Measurements from ENCODE around the gene DAAM1.

The DAAM1 gene

GRCh38 chr14:59313144-59313651 is 124.7 kb downstream of the DAAM1 start:
- TF ChIP-seq CTCF (conservative IDR thresholded peaks at IDR 0.05; ENCODE audit: low read length) = no peak
- no peak for DNase-seq (ENCODE audit: low read depth)
- H3K4me3 ChIP-seq (ENCODE audit: low read length) = no peak overlapping the region

- DNase-seq (ENCODE audit: low read depth) = no peak
- H3K4me3 ChIP-seq (ENCODE audit: low read length) = no peak overlapping the region
- TF ChIP-seq CTCF (conservative IDR thresholded peaks at IDR 0.05; ENCODE audit: low read length) = no peak
These were observed 125.5 kb downstream of the DAAM1 start for GRCh38 chr14:59313658-59314608.

GRCh38 chr14:59314953-59315599 is 126.6 kb downstream of the DAAM1 start:
- H3K4me3 ChIP-seq (ENCODE audit: low read length) = no peak overlapping the region

GRCh38 chr14:59316151-59316830 is 127.8 kb downstream of the DAAM1 start:
- DNase-seq (ENCODE audit: low read depth) = no peak
- H3K4me3 ChIP-seq (ENCODE audit: low read length) = no peak overlapping the region
- no peak for TF ChIP-seq CTCF (conservative IDR thresholded peaks at IDR 0.05; ENCODE audit: low read length)

More at GRCh38 chr14:59314953-59315599, 126.6 kb downstream of the DAAM1 start:
- no peak for DNase-seq (ENCODE audit: low read depth)
- TF ChIP-seq CTCF (conservative IDR thresholded peaks at IDR 0.05; ENCODE audit: low read length) = no peak

- DNase-seq (ENCODE audit: low read depth) = no peak
- TF ChIP-seq CTCF (conservative IDR thresholded peaks at IDR 0.05; ENCODE audit: low read length) = no peak
- no peak overlapping the region for H3K4me3 ChIP-seq (ENCODE audit: low read length)
These were observed 128.9 kb downstream of the DAAM1 start for GRCh38 chr14:59317346-59317745.

GRCh38 chr14:59317798-59318505 is 129.5 kb downstream of the DAAM1 start:
- no peak for TF ChIP-seq CTCF (conservative IDR thresholded peaks at IDR 0.05; ENCODE audit: low read length)
- no peak overlapping the region for H3K4me3 ChIP-seq (ENCODE audit: low read length)
- DNase-seq (ENCODE audit: low read depth) = no peak
